ENCODE results near the gene CEACAM21.

The CEACAM21 gene

DNA sequence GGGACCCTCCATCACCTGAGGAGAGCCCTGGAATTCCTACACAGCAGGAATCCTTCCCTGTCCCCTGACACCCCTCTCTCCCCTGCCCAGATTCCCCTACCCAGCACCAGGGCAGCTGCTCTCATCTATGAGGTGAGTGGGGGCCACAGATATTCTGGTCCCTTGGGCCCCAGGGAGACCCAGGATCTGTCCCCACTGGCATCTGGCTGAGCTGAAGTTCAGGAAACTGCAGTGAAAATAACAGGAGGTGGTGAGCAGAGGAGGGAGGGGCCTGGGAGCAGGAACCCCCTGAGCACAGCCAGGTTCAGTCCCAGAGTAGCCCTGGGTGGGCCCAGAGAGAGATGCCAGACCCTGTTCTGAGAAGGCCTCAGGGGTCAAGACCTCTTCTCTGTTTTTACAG is 10.1 kb downstream of the CEACAM21 start:
- H3K27me3 ChIP-seq (ENCODE audit: insufficient read depth, low read length), result no peaks in the 10 kb centered on the region
- H2AFZ ChIP-seq (ENCODE audit: low read length, unreplicated experiment), result no peak overlapping the region

DNA sequence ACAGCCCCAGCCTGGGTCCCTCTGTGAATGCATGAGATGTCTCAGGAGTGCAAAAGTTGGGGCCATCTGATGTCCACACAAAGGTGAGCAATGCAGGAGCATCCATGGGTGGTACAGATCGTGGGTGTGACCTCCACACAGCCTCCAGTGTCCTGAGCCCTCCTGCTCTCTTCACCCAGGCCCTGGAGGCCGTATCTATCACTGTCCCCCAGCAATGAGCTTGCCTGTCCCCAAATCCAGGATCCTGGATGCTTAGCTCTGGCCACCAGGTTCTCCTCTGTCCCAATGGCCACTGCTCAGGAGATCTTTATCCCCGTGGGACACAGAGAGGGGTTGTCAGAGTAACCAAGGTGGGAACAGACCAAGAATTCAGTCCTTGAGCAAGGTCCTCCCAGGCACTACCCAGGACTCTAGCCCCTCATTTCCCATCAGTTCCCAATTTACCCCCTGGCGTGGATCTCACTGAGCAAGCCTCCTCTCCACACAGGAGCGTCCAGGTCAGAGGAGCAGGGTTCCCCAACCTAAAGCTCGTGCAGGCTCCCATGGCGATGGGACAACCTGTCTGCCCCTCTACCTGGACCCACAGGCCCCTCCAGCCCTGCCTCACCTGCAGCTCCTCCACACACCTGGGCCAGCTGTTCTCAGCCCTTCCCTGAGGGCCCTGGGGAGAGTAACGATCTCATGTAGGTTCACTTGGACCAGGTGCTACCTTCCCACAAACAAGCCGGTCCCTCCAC is 11.3 kb downstream of the CEACAM21 start:
- Histone ChIP-seq H3K36me3 (ENCODE audit: insufficient read depth, low read length) (no peaks in the 10 kb centered on the region), H3K27me3 (ENCODE audit: insufficient read depth, low read length) (no peaks in the 10 kb centered on the region), H3K79me2 (ENCODE audit: control insufficient read depth, insufficient read depth, low read length, unreplicated experiment) (no peaks in the 10 kb centered on the region), H3K27ac (ENCODE audit: low read depth, low read length) (no peak overlapping the region), H3K4me3 (ENCODE audit: low read depth, low read length) (no peak overlapping the region), H3K4me1 (ENCODE audit: control insufficient read depth, insufficient read depth, low read length, unreplicated experiment) (no peaks in the 10 kb centered on the region), H2AFZ (ENCODE audit: low read length, unreplicated experiment) (no peak overlapping the region)

More for the DNA sequence above, 10.1 kb downstream of the CEACAM21 start:
- Histone ChIP-seq H3K79me2 (ENCODE audit: control insufficient read depth, insufficient read depth, low read length, unreplicated experiment) (no peaks in the 10 kb centered on the region), H3K4me1 (ENCODE audit: control insufficient read depth, insufficient read depth, low read length, unreplicated experiment) (no peaks in the 10 kb centered on the region), H3K27ac (ENCODE audit: low read depth, low read length) (no peak overlapping the region), H3K36me3 (ENCODE audit: insufficient read depth, low read length) (no peaks in the 10 kb centered on the region), H3K4me3 (ENCODE audit: low read depth, low read length) (no peak overlapping the region)

DNA sequence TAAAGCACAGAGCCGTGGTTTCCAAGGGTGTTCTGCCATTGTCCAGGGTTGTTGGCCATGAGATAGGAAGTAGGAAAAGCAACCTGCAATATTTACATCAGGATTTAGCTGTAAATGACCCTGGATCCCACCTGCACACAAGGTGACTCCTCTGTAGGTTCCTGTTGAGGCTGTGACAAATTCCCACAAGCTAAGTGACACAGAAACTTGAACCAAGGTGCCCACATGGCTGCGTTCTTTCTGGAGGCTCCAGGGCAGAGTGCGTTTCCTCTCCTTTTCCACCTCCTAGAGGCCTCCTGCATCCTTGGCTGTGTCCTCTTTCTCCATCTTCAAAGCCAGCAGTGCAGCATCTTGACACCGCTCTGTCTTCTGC is 11.9 kb downstream of the CEACAM21 start:
- Histone ChIP-seq H3K36me3 (ENCODE audit: insufficient read depth, low read length) (no peaks in the 10 kb centered on the region), H3K4me3 (ENCODE audit: low read depth, low read length) (no peak overlapping the region), H3K79me2 (ENCODE audit: control insufficient read depth, insufficient read depth, low read length, unreplicated experiment) (no peaks in the 10 kb centered on the region), H3K4me1 (ENCODE audit: control insufficient read depth, insufficient read depth, low read length, unreplicated experiment) (no peaks in the 10 kb centered on the region), H3K27me3 (ENCODE audit: insufficient read depth, low read length) (no peaks in the 10 kb centered on the region; the same call in 1 of the 2 replicates), H2AFZ (ENCODE audit: low read length, unreplicated experiment) (no peak overlapping the region), H3K27ac (ENCODE audit: low read depth, low read length) (no peak overlapping the region)

DNA sequence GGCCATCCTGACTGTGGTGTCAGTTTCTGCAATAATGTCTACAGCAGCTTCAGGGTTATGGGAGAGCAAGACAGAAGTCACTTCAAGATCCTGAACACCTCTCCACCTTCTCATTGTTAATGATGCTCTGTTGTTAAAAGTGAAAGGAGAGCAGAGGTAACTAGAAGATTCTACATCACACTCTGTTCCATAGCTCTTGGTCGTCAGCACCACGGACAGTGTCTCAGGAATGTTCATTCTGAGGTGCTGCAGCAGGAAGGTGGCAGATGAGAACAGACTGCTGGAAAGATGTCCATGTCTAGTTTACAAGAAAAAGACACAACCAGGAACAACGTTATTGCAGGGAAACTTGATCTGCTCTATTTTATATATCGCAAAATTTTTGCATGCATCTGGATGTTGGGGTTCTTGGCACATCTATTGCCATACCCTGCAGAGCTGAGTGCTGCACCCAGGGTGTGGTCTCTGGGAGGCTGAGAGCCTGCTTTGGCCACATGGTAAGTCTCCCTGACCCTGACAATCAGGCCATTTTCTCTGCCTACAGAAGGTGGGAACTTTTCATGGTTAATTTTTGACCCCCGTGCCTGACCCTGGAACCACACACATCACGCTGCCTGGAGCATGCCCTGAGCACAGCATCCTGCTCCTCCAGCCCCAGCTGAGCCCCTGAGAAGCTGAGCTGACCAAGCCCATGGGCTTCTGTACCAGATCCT is 12.7 kb downstream of the CEACAM21 start:
- Histone ChIP-seq H3K79me2 (ENCODE audit: control insufficient read depth, insufficient read depth, low read length, unreplicated experiment) (no peaks in the 10 kb centered on the region), H3K27me3 (ENCODE audit: insufficient read depth, low read length) (peaks cover 4% of the 10 kb centered on the region; the same call in 1 of the 2 replicates), H3K27ac (ENCODE audit: low read depth, low read length) (no peak overlapping the region), H3K36me3 (ENCODE audit: insufficient read depth, low read length) (no peaks in the 10 kb centered on the region), H3K4me1 (ENCODE audit: control insufficient read depth, insufficient read depth, low read length, unreplicated experiment) (no peaks in the 10 kb centered on the region), H3K4me3 (ENCODE audit: low read depth, low read length) (no peak overlapping the region), H2AFZ (ENCODE audit: low read length, unreplicated experiment) (no peak overlapping the region)

- Histone ChIP-seq H3K27ac (ENCODE audit: low read depth, low read length) (no peak overlapping the region), H3K4me3 (ENCODE audit: low read depth, low read length) (no peak overlapping the region), H3K4me1 (ENCODE audit: control insufficient read depth, insufficient read depth, low read length, unreplicated experiment) (no peaks in the 10 kb centered on the region), H3K36me3 (ENCODE audit: insufficient read depth, low read length) (no peaks in the 10 kb centered on the region), H2AFZ (ENCODE audit: low read length, unreplicated experiment) (no peak overlapping the region), H3K27me3 (ENCODE audit: insufficient read depth, low read length) (peaks cover 4% of the 10 kb centered on the region; the same call in 1 of the 2 replicates), H3K79me2 (ENCODE audit: control insufficient read depth, insufficient read depth, low read length, unreplicated experiment) (no peaks in the 10 kb centered on the region)
Observed at GRCh38 chr19:41589371-41589770, 13.4 kb downstream of the CEACAM21 start.

GRCh38 chr19:41590936-41591335 is 15.0 kb downstream of the CEACAM21 start:
- H3K79me2 ChIP-seq (ENCODE audit: control insufficient read depth, insufficient read depth, low read length, unreplicated experiment), result no peaks in the 10 kb centered on the region
- no peaks in the 10 kb centered on the region for H3K4me1 ChIP-seq (ENCODE audit: control insufficient read depth, insufficient read depth, low read length, unreplicated experiment)
- no peak overlapping the region for H3K4me3 ChIP-seq (ENCODE audit: low read depth, low read length)
- no peaks in the 10 kb centered on the region for H3K36me3 ChIP-seq (ENCODE audit: insufficient read depth, low read length)
- peaks cover 4% of the 10 kb centered on the region; the same call in 1 of the 2 replicates for H3K27me3 ChIP-seq (ENCODE audit: insufficient read depth, low read length)
- H3K27ac ChIP-seq (ENCODE audit: low read depth, low read length), result no peak overlapping the region
- no peak overlapping the region for H2AFZ ChIP-seq (ENCODE audit: low read length, unreplicated experiment)

DNA sequence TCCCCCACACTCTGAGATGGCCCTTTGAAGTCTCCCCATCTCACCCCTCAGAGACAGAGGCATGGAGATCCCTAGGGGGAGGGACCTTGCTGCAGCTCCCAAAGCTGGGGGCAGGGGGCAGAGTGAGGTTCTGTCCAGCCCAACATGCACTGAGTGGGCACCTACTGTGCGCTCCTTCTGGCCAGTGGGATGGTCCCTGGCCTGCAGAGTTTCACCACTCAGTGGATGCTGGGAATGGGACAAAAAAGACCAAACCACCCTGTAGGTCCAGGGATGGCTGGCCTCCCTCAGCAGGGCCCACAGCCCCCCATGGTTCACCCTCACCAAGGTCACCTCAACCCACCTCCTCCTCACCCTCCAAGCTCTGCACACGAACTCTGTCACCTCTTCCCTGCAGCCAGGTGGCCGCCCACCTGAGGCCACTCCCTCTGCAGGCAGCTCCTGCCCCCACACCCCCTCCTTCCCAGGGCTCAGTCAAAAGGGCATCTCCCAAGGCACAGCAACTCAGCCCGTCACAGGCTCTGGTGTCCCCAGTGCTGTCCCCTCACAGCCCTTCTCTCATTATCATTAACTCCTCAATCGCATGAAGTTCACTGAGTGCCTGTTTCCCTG is 16.1 kb downstream of the CEACAM21 start:
- H3K4me3 ChIP-seq (ENCODE audit: low read depth, low read length), result no peak overlapping the region
- H2AFZ ChIP-seq (ENCODE audit: low read length, unreplicated experiment), result no peak overlapping the region
- H3K27ac ChIP-seq (ENCODE audit: low read depth, low read length), result no peak overlapping the region

GRCh38 chr19:41595258-41595889 is 19.4 kb downstream of the CEACAM21 start:
- no peaks in the 10 kb centered on the region for H3K4me1 ChIP-seq (ENCODE audit: control insufficient read depth, insufficient read depth, low read length, unreplicated experiment)
- peaks cover 11% of the 10 kb centered on the region; the same call in 1 of the 2 replicates for H3K27me3 ChIP-seq (ENCODE audit: insufficient read depth, low read length)
- H2AFZ ChIP-seq (ENCODE audit: low read length, unreplicated experiment), result no peak overlapping the region

More for the DNA sequence above, 16.1 kb downstream of the CEACAM21 start:
- Histone ChIP-seq H3K4me1 (ENCODE audit: control insufficient read depth, insufficient read depth, low read length, unreplicated experiment) (no peaks in the 10 kb centered on the region), H3K36me3 (ENCODE audit: insufficient read depth, low read length) (no peaks in the 10 kb centered on the region), H3K27me3 (ENCODE audit: insufficient read depth, low read length) (peaks cover 6% of the 10 kb centered on the region; the same call in 1 of the 2 replicates), H3K79me2 (ENCODE audit: control insufficient read depth, insufficient read depth, low read length, unreplicated experiment) (no peaks in the 10 kb centered on the region)

GRCh38 chr19:41595890-41596280 is 19.9 kb downstream of the CEACAM21 start:
- no peaks in the 10 kb centered on the region for H3K4me1 ChIP-seq (ENCODE audit: control insufficient read depth, insufficient read depth, low read length, unreplicated experiment)
- H3K79me2 ChIP-seq (ENCODE audit: control insufficient read depth, insufficient read depth, low read length, unreplicated experiment), result no peaks in the 10 kb centered on the region
- H3K27ac ChIP-seq (ENCODE audit: low read depth, low read length), result no peak overlapping the region
- H2AFZ ChIP-seq (ENCODE audit: low read length, unreplicated experiment), result no peak overlapping the region
- H3K27me3 ChIP-seq (ENCODE audit: insufficient read depth, low read length), result peaks cover 11% of the 10 kb centered on the region; the same call in 1 of the 2 replicates
- no peaks in the 10 kb centered on the region for H3K36me3 ChIP-seq (ENCODE audit: insufficient read depth, low read length)
- H3K4me3 ChIP-seq (ENCODE audit: low read depth, low read length), result no peak overlapping the region

More at GRCh38 chr19:41595258-41595889, 19.4 kb downstream of the CEACAM21 start:
- Histone ChIP-seq H3K27ac (ENCODE audit: low read depth, low read length) (no peak overlapping the region), H3K4me3 (ENCODE audit: low read depth, low read length) (no peak overlapping the region), H3K79me2 (ENCODE audit: control insufficient read depth, insufficient read depth, low read length, unreplicated experiment) (no peaks in the 10 kb centered on the region), H3K36me3 (ENCODE audit: insufficient read depth, low read length) (no peaks in the 10 kb centered on the region)

DNA sequence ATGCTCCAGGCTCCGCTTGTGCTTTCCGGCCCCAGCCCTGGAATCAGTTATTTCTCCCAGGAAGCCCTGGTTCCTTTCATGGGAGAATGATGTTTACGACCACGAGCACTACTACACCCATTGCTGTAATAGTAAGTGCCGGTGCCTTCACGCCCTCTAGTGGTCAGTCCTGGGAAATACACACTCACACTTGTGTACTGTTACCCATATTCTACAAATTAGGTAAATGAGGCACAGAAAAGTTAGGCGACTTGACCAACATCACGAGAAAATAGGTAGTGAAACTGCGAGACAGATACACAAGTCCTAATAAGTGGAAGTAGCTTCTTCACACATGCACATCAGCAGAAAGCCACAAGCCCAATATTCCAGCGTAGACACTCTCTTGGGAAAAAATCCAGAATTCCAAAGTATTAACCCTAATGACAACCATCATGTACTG is 21.7 kb downstream of the CEACAM21 start:
- Histone ChIP-seq H2AFZ (ENCODE audit: low read length, unreplicated experiment) (no peak overlapping the region), H3K27ac (ENCODE audit: low read depth, low read length) (no peak overlapping the region), H3K4me1 (ENCODE audit: control insufficient read depth, insufficient read depth, low read length, unreplicated experiment) (no peaks in the 10 kb centered on the region), H3K4me3 (ENCODE audit: low read depth, low read length) (no peak overlapping the region), H3K27me3 (ENCODE audit: insufficient read depth, low read length) (peaks cover 17% of the 10 kb centered on the region; the same call in 1 of the 2 replicates), H3K36me3 (ENCODE audit: insufficient read depth, low read length) (no peaks in the 10 kb centered on the region), H3K79me2 (ENCODE audit: control insufficient read depth, insufficient read depth, low read length, unreplicated experiment) (no peaks in the 10 kb centered on the region)

Measured in ACC112 (cell line).